GM19025 (cell line): ENCODE measurements around the gene GOLGA8R.
"Not testable (repeated sequence)": the region's sequence is repeated elsewhere in the genome, so short reads cannot be mapped to it uniquely, and the experiment has no call there.

Source experiments
- ATAC-seq: cut with Tn5 transposase; IDR thresholded peaks from one replicate; pipeline ENCODE4 v1.9.1; 2021; ENCODE audit warnings: mild to moderate bottlenecking, low read depth, moderate library complexity; ENCODE audit not compliant: unreplicated experiment

Gene GOLGA8R, protein sequence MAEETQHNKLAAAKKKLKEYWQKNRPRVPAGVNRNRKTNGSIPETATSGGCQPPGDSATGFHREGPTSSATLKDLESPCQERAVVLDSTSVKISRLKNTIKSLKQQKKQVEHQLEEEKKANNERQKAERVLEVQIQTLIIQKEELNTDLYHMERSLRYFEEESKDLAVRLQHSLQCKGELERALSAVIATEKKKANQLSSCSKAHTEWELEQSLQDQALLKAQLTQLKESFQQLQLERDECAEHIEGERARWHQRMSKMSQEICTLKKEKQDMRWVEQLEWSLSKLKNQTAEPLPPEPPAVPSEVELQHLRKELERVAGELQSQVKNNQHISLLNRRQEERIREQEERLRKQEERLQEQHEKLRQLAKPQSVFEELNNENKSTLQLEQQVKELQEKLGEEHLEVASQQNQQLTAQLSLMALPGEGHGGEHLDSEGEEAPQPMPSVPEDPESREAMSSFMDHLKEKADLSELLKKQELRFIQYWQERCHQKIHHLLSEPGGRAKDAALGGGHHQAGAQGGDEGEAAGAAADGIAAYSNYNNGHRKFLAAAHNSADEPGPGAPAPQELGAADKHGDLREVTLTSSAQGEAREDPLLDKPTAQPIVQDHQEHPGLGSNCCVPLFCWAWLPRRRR

DNA sequence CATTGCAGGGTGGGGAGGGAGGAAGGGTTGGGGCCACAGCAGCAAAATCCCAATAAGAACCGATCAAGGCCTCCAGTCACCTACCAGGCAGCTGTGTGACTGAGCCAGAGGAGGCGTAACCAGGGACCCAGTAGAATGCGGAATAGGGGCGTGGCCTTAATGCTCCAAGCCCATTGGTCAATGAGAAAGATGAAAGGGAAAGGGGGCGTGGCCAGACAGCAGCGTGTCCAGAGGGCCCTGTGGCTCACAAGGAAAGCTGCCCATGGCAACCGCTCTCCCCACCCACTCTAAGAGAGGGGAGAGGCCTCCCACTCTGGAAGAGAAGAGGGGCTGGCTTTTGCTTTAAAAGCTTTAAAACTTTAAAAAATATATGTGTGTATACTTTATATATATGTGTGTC is at the start of gene GOLGA8R:
Gene GOLGA8R, minus strand, starts transcription at position 101 of the 400 bp plus-strand sequence. Its CDS starts 98 bp downstream, at position 3.
- not testable (repeated sequence) for ATAC-seq

DNA sequence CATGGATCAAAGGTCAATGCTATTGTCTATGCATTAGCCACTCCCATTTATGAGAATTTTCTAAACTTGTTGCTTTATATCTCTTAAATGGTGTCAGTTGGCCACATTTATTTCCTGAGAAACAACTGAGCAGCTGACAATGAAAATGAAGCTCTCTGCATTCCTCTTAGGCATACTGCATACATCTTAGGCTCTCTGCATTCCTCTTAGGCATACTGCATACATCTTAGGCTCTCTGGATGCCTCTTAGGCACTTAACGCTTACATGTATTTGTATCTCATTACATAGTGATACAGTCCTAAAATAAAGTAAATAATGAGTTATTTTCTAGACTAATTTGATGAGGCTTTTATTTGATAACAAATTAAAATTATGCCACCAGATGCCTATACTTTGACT is 49.8 kb upstream of the GOLGA8R start:
- ATAC-seq, result not testable (repeated sequence)

DNA sequence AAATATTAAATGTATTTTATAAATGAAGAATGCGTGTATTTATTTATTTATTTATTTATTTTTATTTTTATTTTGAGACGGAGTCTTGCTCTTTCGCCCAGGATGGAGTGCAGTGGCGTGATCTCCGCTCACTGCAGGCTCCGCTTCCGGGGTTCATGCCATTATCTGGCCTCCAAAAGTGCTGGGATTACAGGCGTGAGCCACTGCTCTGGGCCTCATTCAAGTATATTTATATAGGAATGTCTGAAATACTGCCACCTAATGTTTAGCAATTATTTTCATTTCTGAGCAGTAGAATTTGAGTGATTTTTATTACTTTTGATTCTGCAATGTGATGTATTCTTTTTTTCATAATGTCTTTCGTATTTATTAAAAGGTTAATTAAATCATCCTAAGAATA is 48.1 kb upstream of the GOLGA8R start:
- not testable (repeated sequence) for ATAC-seq

DNA sequence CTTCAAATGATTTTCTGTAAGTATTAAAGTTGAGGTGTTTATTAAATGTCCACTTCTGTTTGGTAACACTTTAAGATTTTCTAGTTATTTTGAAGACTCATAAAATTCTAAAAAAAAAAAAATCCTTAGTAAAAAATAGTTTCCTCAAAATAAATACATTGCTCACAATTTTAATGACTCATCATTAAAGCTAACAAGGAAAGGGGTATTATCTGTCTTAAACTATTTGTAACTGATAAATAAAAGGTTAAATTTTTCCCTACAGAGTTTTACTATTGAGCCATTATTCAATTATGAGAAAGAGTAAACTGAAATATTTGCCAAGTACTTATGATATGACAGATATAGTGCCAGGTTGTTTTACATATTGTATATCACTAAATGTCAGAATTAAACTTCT is 38.6 kb upstream of the GOLGA8R start:
- ATAC-seq, result not testable (repeated sequence)

DNA sequence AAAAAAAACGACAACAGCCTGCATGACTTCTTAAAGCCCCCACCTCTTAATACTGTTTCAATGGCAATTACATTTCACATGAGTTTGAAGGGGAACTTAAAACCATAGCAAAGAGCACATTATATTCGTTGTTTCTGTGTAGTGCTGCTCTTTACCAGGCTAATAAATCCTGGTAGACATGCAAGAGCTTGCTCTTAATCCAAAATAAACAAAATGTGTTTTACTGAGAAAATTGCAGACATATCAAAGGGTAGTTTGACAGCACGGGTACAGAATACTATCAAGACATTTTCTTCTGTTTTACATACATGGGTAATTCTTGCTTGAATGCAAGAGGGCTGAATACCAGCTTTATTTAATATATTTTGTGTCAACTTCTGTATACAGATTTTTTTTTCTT is 24.3 kb upstream of the GOLGA8R start:
- ATAC-seq, result not testable (repeated sequence)

DNA sequence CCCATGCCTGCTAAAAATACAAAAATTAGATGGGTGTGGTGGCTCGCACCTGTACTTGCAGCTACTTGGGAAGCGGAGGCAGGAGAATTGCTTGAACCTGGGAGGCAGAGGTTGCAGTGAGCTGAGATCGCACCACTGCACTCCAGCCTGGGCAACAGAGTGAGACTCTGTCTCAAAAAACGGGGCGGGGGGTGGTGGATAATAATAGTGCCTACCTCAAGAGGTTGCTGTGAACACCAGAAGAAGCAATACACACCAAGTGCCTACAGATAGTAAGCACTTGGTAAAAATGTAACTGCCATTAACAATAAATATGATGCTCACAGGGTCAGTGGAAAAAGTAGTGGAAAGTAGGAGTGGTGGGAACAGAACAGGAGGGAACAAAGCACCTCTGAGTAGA is 21.8 kb upstream of the GOLGA8R start:
- ATAC-seq, result not testable (repeated sequence)

DNA sequence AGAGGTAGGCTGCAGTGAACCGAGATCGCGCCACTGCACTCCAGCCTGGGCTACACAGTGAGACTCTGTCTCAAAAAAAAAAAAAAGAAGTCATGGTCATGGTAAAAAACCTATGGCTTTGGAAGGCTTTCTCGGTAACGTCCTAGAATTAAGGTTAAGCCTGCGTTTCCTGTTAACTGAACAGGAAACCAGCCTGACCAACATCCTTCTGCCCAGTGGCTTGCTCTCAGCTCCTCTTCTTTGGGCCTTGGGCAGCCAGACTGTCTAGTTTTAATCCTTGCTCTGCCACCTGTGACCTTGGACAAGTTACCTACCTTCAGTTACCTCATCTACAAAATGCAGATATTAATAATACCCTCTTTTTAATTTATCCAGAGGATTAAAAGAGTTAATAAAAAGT is 6.7 kb upstream of the GOLGA8R start:
- not testable (repeated sequence) for ATAC-seq

DNA sequence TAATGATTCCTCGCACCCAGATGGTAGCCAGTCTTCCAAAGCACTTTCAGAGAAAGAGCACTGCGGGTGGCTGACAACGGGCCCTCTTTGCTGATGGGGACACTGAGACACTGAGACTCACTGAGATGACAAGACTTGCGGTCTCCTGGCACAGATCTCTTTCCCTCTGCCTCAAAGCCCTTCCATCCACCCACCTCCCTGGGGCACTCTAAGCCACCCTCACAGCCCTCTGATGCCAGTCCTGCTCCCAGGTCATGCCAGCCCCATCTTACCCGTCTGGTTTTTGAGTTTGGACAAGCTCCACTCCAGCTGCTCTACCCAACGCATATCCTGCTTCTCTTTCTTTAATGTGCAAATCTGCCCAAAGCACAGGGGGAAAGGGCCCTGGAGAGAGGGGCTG is 6.4 kb downstream of the GOLGA8R start:
- ATAC-seq, result not testable (repeated sequence)

DNA sequence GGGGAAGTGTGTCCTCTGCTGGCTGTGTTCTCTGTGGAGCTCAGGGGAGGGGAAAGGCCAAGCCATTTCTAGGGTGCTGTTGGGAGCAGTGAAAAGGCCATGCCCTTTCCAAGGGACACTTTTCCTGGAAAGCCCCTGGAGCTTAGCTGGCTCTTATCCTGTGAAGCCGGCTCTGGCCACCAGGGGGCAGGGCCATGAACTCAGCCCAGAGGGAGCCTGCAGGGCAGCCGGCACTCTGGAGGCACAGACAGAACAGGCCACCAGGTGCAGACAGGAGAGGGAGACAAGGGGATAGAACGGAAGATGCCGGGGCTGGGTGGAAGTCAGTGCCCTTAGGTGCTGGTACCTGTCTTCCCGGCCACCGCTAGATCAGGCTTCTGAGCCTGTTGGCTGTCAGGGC is 15.1 kb downstream of the GOLGA8R start:
- ATAC-seq, result not testable (repeated sequence)

DNA sequence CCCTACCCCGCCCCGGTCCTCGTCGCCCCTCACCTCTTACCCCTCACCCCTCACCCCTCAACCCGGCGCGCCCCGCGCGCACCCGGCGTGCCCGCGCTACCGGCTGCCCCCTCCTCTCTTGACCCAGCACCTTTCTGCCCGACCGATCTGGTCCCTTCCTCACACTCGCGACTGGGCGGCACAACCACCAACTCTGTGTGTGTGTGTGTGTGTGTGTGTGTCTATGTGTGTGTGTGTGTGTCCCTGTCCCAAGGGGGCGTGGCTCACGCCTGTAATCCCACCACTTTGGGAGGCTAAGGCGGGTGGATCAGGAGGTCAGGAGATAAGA is 20.4 kb downstream of the GOLGA8R start:
- ATAC-seq, result not testable (repeated sequence)

DNA sequence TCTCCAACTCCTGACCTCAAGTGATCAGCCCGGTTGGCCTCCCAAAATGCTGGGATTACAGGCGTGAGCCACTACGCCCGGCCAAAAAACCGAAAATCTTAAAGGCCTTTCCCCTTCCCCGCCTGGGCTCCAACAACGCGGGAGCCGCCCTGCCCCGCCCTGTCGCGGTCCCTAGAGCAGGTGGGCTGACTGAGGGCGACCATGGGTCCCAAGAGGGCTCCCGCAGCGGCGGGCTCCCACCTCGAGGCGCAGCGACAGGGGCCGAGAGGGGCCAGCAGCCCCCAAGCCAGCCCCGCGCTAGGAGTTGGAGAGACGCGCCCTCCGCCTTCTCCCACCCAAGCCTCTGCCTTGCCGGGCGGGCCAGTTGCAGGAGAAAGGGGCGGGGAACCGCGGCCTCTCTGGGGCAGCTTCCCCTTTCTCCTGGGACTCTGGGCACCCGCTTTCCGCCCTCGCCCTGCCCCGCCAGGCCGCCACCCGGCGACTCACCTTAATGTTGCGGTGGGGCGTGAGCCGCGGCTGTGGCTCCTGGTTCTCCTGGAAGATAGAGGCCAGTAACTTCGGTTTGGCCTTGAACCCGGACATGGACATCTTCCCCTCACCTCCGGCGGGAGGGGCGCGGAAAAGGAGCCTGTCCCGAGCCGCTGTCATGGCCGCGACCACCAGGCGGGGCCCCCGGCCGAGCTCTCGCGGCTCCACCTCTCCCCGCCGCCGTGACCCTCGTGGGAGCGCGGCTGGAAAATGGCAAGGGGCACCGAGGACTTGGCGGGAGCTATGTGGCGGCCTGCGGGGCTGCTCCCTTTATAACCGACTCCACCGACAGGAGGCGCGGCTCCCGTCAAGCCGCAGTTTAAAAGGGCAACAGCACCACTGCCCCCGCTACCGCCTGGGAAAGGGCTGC is 21.0 kb downstream of the GOLGA8R start, which contains the start of gene CHRFAM7A:
Gene CHRFAM7A, minus strand, starts transcription at position 775 of the 898 bp plus-strand sequence. CDS start 10,189 bp downstream, outside the sequence.
- ATAC-seq, result not testable (repeated sequence)

DNA sequence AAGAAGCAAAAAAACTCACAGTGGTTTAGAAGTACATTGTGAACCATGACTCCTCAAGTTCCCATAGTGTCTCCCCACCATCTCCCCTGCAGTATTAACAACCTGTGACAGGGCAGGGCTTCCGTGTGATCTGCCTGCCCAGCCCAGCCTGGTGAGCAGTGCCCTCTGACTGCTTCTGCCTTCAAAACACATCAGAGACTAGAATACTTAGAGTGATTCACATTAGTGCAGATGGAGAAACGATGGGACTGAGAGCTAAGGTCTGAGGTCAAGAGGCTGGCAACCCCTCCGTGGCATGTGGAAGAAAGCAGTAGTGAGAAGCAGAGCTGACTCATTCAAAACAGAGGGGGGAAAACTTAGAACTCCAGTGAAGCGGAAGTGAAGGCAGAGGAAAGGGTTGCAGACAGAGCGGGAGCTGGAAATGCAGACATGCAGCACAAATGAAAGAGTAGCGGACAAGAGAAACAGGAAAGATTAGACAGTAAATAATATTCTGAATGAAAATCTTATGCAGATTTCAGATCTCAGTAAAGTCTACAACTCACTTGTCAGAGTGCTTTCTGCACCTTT is 27.7 kb downstream of the GOLGA8R start:
- not testable (repeated sequence) for ATAC-seq

DNA sequence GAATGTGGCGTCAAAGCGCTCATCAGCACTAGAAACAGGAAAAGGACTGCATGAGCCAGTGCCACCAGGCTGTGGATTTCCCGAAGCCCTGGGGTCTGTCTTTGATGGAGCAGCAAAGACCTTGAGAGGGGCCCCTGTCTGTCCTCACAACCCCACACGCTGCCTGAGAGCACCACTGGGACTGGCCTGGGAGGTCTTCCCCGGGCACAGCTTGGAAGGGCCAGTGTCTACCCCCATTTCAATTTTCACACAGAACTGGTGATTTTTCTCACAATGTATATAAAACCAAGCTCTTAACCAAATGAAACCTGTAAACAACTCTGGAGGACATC is 37.0 kb downstream of the GOLGA8R start:
- ATAC-seq, result not testable (repeated sequence)

DNA sequence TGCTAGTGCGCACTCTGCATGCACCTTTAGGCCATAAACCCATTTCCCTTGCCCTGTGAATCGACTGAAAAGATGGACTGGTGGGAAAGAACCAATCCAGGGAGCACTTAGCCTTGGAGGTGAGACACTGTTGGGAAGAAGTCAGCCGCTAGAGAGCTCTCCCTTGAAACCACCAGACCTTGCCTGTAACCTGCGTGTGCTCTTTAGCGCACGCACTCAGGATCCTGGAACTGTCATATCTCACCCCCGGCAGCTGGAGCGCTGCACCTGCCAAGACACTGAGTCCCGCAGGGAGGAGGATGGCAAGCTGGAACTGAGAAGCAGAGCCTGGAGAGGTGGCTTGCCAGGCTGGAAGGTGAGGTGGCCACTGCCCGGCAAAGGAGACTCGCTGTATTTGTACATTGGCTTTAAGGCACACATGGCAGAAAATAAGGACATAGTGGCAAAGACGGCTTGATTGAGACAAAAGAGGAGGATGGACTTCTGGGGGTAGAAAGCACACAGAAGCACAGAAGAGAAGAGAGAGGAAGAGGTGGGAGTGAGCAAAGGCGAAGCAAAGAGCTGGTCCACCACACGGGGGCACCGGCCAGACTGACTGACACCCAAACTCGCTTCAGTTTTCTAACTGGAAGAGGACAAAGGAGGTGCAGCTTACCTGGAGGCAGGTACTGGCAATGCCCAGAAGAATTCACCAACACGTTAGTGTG is 37.5 kb downstream of the GOLGA8R start:
- ATAC-seq, result not testable (repeated sequence)

DNA sequence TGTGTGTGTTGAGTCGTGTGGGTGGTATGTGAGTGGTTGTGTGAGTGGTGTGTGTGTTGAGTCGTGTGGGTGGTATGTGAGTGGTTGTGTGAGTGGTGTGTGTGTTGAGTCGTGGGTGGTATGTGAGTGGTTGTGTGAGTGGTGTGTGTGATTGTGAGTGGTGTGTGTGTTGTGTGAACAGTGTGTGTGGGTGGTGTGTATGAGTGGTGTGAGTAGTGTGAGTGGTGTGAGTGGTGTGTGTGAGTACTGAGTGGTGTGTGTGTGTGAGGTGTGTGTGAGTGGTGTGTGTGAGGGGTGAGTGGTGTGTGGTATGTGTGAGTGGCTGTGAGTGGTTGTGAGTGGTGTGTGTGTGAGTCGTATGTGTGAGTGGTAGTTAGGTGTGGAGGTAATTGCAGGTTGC is 38.2 kb downstream of the GOLGA8R start:
- ATAC-seq, result not testable (repeated sequence)

DNA sequence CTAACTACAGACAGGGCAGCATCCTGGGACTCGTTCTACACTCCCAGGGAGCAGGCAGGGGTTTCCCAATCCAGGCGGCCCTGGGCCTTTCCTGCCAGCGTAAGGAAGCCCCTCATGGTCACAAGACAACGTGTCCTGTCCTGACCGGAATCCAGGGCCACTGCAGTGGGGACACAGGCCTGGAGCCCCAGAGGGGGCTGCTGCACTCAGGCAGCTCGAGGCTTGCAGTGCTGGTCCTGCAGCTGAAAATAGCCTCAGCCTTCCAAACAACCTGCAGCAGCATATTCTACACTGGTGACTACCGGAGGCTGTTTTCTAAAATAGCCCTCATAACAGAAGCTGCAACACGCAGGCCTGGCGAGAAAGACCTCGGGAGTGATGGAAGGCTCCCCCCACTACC is 39.2 kb downstream of the GOLGA8R start:
- ATAC-seq, result not testable (repeated sequence)

DNA sequence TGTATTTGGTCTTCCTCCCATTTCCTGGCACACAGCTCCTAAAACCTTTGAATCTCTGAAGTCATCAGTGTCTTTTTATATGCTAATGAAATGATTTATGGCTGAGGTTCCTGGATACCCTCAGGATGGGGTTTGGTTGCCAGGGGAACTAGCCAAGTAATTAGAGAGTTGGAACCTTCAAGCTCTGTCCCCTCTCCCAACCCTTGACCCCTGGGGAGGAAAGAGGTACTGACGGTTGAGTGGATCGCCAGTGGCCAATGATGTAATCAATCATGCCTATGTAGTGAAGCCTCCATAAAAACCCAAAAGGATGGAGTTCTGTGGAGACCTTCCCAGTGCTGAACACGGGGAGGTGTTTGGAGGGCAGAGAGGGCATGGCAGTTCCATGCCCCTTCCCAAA is 45.8 kb downstream of the GOLGA8R start:
- not testable (repeated sequence) for ATAC-seq

DNA sequence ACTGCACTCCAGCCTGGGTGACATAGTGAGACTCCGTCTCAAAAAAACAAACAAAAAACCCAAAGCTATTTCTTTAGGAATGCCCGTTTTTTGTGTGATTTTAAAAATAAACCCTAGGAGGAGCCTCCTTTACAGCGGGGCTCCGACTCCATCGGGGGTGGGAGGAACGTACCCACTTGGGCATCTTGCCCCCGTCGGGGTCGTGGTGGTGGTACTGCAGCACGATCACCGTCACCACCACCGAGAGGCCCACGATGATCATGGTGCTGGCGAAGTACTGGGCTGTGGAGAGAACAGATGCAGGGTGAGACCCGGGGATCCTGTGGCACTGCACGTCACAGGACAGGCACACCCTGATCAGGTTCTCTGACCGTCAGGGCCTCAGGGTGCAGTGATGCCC is 46.8 kb downstream of the GOLGA8R start:
- not testable (repeated sequence) for ATAC-seq

DNA sequence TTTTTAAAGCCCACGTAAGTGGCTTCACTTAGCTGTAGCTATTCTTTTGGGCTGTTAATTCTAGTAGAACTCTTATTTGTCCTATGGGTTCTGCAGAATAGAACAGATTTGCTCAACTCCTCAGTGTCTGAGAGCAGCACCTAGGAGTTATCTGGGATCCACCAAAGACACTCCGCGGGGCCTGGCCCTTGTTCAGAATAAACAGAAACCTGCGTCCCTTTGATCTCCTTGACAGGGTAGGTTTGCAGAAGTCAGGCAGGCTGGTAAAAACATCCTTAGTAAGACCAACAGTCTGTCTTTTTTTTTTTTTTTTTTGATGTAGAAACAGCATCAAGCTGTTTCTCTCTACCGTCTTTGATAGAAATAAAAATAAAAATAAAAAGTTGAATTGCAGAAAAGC is 52.7 kb downstream of the GOLGA8R start:
- not testable (repeated sequence) for ATAC-seq

DNA sequence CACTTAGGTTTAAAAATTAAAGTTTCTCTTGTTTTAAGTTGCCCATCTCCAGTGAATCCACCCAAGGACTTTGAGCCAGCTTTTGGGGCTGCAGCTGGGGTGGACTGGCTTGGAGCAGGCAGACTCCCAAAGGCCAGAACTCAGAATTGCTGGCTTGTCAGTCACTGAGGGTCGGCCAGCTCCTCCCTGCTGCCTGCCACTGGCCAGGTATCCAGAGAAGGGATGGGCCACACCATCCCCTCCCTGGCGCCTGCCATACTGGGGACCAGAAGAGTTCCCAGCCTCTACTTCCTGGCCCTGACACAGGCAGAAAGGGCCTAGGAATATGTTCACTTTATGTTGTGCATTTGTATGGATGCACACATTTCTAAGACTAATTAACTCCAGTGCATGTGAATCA is 53.1 kb downstream of the GOLGA8R start:
- ATAC-seq, result not testable (repeated sequence)
